Endometrial microvascular endothelial cells (primary cell): Measurements from ENCODE around the gene PKIB. TPM values are rescaled to one million over a fixed set of nuclear protein-coding genes. Genes with fewer than 3 reads are reported as not detected.
"Not testable (repeated sequence)": the region's sequence is repeated elsewhere in the genome, so short reads cannot be mapped to it uniquely, and the experiment has no call there.

Experiments used
- in situ Hi-C: cut with HindIII; loops from 2 replicates; pipeline ENCODE4 v1.10.0; 2017; ENCODE audit warnings: low sequenced_read_pairs, low pct_unique_long_range_greater_than_20kb; ENCODE audit errors: inconsistent ontology term
- total RNA-seq: library from RNA; depleted of rRNA; stranded (reverse); fragments of >200 nt; gene quantifications from one replicate; pipeline ENCODE4 v1.2.3, GENCODE V29; 2015; ENCODE audit errors: inconsistent ontology term

Gene PKIB
- not detected for total RNA-seq

GRCh38 chr6:122609881-122610689 is at the start of gene PKIB:
Gene PKIB, plus strand, starts transcription at chr6:122610405. Its CDS starts 107,390 bp downstream, at chr6:122717795.
- in situ Hi-C loops, result no loop called here

DNA sequence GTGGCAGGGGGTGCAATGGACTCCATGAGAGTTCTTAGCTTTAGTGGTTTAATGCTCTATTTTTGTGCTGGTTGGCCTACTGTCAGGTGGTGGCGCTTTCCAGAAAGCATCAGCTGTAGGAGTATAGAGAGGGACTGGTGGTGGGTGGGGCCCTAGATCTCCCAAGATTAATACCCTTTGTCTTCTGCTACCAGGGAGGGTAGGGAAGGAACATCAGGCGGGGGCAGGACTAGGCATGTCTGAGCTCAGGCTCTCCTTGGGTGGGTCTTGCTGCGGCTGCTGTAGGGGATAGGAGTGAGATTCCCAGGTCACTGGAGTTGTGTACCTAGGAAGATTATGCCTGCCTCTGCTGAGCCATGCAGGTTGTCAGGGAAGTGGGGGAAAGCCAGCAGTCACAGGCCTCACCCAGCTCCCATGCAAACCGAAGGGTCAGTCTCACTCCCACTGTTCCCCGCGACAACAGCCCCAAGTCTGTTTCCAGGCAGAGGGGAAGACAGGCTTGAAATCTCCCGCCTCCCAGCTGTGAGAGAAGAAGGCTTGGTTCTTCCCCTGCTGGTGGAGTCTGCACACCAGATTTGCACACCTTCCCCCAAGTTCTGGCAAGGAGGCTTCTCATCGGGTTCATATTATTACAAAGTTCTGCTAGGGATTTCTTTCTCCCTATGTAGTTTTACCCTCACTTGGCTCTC is 46.7 kb upstream of the PKIB start:
- in situ Hi-C loops, result no loop called here

DNA sequence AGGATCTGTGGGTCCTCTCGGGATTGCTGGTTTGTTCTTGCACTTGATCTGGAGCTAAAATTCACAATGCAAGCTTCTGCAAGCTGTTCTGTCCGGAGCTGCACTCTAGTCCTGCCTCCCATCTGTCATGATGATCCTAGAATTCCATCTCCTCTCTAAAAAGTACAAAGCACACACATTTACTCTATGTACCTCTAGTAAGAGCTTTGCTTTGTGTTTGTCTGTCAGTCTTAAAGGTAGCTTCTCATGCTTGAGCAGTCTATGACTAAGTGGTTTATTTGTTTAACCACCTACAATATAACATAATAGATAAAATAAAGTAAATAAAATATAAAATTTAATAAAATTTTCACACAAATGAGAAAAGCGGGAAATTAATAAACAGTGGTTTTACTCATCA is 46.0 kb upstream of the PKIB start:
- in situ Hi-C loops, result no loop called here

DNA sequence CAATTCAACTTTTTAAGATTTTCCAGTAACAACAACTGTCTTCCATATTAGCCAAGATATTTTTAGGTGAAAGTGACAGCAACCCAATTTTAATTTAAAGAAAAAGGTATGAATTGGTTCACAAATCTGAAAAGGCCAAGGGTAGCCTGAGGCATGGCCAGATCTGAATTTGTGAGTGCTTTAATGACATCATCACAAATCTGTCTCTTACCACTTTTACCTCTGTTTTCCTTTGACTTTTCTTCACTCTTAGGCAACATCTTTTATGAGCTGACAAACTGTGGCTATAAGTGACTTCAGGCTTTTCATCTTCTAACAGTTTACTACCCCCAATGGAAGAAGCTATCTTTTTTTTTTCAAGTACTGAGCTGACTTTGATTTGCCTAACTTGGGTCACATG is 44.5 kb upstream of the PKIB start:
- in situ Hi-C loops, result no loop called here

DNA sequence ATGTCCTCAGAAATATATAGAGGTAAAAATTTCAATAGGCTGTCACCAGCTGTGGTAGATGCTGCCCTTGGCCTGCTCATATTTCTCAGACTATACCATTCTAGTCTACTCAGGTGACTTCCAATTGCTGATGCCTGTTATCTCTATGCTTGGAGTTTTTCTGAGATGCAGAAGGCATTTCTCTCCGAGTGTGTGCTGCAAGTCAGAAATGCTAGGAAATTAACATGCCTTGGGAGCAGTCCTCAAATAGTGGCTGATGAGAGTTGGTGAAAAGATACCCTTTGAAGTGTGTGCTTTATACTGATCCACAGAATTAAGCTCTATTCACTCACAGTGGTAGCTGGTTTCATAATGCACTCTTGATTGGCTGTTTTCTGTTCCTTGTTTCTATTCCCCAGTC is 43.2 kb upstream of the PKIB start:
- in situ Hi-C loops, result no loop called here

DNA sequence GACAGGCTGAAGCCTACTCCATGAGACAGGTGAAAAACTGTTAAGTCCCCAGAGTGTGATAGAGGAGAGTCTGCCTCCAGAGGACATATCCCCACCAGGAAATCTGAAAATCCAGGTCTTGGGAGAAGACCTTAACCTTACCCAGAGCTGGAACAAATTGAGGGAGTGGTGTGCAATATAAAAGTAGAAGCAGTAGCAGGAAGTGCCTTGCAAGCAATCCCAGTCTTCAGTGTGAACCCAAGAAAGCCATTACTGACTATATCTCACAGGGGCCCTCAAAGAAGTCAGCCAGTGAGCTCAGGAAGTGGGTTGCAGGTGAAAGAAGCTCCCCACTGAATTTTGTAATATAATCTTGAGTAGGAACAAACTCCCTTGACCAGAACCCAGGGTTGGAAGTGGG is 41.9 kb upstream of the PKIB start:
- in situ Hi-C loops, result no loop called here

DNA sequence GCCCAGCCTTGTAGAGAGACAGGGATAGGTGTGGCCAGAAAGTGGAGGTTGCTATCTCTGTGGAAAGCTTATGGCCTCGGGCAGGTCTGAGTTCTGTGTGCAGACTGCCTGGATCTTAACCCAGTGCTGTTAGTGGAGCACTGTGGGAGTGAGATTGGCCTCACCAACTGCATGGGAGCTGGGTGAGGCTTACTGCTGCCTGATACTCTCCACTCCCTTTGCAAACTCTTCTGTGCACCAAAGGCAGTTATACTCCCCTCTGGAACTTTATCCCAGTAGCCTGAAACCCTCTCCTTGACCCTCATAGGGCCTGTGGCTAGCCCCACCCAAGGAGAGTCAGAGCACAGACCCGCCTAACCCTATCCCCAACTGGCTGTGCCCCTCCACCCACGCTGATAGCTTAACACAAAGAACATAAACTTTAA is 41.4 kb upstream of the PKIB start:
- in situ Hi-C loops, result no loop called here

- in situ Hi-C loops, result no loop called here
These were observed 40.9 kb upstream of the PKIB start for GRCh38 chr6:122569230-122569771.

DNA sequence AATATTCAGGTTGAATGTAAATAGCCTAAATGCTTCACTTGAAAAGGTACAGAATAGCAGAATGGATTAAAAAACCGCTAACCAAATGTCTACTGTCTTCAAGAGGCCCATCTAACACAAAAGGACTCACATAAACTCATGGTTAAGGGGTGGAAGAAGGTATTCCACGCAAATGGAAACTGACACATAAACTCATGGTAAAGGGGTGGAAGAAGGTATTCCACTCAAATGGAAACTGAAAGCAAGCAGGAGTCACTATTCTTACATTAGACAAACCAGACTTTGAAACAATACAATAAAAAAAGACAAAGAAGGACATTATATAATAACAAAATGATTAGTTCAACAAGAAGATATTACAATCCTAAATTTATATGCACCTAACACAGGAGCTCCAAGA is 38.3 kb upstream of the PKIB start:
- in situ Hi-C loops, result no loop called here

DNA sequence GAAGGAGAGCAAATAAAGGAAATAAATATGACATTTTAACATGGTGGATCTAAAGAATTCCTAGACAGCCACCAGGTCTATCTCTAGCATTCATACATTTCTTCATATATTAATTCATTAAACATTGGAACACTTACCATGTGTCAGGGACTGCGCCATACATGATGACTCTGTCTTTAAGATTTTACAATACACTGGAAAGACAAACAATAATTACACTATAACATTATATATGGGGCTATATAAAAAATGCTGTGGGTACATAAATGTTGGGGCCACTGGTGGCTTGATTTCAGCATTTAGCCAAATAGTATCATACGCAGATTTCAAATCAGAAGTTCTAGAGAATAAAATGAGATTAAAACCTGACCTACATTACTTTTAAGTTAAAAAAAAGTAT is 33.3 kb upstream of the PKIB start:
- in situ Hi-C loops, result no loop called here

- in situ Hi-C loops, result no loop called here
These were observed 31.2 kb upstream of the PKIB start for GRCh38 chr6:122578961-122579360.

GRCh38 chr6:122580737-122581136 is 29.5 kb upstream of the PKIB start:
- in situ Hi-C loops, result no loop called here

- in situ Hi-C loops, result no loop called here
These were observed 21.1 kb upstream of the PKIB start for GRCh38 chr6:122589115-122589514.

- in situ Hi-C loops, result not testable (repeated sequence)
These were observed 11.9 kb upstream of the PKIB start for GRCh38 chr6:122598295-122598694.

DNA sequence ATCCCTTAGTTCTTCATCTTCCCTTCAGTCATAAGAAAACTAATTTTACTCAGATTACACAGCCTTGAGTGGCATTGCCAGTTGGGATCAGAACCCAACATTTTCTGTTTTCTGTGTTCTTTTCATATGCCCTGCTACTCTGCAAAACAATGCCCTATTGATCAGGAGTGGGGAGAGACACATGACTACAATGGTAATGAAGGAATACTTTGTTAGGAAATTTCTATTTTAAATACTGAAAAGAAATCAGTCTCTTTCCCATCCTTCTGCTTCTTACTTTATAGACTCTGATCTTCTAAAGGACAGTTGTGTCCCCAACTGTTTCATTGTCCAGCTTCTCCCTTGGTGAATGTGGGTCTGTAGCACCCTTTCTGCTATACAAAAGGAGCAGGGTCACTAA is 5.5 kb upstream of the PKIB start:
- in situ Hi-C loops, result no loop called here

GRCh38 chr6:122610690-122611455 is 668 bp downstream of the PKIB start:
- in situ Hi-C loops, result no loop called here

DNA sequence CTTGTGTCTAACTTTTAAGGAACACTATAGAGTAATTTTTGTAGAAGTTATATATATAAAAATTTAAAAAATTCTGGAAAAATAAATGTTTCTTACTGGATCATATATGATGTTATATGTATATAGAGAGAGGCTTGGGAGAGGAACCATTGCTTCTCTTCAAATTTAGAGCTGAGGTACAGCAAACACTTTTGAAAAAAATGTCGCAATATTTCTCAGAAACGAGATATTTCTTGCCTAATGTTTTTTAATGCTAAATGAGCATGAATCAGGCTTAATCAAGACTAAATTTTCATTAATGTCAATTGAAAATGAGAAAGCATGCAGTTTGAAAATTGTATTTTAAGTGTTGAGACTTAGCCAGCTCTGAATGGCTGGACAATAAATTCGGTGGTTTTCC is 2.6 kb downstream of the PKIB start:
- in situ Hi-C loops, result no loop called here

- in situ Hi-C loops, result no loop called here
These were observed 4.1 kb downstream of the PKIB start for GRCh38 chr6:122614303-122614702.

- in situ Hi-C loops, result no loop called here
These were observed 5.2 kb downstream of the PKIB start for GRCh38 chr6:122615409-122615808.
